Measurements from ENCODE around the gene ZG16.

The ZG16 gene

GRCh38 chr16:29831490-29831889 lies 53.4 kb downstream of the ZG16 start:
- no peak for DNase-seq

All from activated CD4-positive, alpha-beta T cell treated with anti-CD3 and anti-CD28 coated beads, Interleukin-10, Interleukin-2, amounts not matched to agents 100 ng/mL and 50 ng/mL, durations not matched to agents 16 hours and 8 hours (primary cell).